Measurements from ENCODE around the gene RPH3AL.
"Not testable (repeated sequence)": the region's sequence is repeated elsewhere in the genome, so short reads cannot be mapped to it uniquely, and the experiment has no call there.

RPH3AL gene

DNA sequence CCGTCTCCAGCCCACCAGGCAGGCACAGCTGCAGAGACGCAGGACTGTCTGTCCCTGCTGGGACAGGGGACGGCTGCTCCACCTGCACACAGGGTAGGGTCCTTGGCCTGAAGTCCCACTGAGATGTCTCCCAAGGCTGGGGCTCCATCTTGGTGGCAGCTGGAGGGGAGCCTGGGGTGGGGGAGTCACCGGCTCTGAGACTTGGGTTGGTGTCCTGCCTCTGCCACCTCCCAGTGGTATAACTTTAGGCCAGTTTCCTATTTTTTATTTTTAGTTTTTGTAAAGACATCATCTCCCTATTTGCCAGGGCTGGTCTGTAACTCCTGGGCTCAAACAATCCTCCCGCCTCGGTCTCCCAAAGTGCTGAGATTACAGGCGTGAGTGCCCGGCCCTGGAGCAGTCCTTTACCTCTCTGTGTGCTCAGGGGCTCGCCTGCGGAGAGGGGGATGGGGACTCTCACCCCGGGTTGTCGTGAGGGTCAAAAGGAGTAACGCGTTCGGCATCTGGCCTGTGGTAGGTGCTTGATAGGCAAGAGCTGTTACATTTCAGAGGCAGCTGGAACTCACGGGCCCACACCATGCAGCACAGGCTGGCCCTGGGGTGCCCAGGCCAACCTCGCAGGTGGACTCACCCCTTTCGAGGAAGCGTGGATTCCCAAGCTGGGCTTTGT is 124.5 kb downstream of the RPH3AL start:
- DNase-seq (ENCODE audit: low read depth, low spot score), result no peak
- TF ChIP-seq, protein P1, sequence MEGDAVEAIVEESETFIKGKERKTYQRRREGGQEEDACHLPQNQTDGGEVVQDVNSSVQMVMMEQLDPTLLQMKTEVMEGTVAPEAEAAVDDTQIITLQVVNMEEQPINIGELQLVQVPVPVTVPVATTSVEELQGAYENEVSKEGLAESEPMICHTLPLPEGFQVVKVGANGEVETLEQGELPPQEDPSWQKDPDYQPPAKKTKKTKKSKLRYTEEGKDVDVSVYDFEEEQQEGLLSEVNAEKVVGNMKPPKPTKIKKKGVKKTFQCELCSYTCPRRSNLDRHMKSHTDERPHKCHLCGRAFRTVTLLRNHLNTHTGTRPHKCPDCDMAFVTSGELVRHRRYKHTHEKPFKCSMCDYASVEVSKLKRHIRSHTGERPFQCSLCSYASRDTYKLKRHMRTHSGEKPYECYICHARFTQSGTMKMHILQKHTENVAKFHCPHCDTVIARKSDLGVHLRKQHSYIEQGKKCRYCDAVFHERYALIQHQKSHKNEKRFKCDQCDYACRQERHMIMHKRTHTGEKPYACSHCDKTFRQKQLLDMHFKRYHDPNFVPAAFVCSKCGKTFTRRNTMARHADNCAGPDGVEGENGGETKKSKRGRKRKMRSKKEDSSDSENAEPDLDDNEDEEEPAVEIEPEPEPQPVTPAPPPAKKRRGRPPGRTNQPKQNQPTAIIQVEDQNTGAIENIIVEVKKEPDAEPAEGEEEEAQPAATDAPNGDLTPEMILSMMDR (IDR thresholded peaks at IDR 0.05; ENCODE audit: low read depth, low read length), result no peak
- in situ Hi-C loops (cut with HindIII; ENCODE audit: low sequenced_read_pairs), result no loop called here
- H3K4me3 ChIP-seq (ENCODE audit: low read depth, low read length), result no peak overlapping the region

DNA sequence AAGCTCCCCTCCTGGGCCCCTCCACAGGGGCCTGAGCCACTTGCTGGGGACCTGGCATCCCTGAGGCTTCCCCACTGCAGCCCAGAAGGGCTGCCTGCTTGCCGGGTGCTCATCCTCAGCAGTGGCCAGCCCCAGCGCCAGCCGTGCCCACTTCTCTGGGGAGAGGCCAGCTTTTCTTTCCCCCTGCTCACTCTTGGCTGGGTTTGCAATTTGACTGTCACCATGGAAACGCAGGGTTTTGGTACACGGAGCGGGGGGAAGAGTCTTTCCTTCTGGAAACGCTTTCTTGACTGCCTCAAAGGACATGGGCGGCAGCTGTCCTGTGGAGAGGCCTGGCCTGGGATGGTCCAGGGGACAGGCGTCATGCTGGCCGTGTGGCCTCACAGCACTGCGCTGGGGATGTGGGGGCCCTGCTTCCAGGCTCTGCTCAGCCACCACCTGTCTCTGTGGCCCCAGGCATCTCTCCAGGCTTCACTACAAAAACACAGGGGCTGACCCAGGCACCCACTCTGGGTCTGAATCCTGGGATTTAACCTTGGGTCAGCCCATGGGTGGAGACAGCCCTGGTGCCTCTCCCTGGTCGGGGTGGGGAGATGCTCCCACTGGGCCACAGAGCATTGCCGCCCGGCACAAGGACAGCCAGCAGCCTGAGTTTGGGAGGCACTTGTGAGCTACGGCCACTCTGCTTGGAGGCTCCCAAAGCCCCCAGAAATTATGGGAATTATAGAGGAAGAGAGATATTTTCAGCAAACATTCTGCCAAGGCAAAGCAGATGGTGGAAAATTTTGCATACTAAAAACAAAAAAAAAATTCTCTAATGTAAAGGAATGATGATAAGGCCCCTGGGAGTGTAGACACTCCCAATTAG is 125.3 kb downstream of the RPH3AL start:
- DNase-seq (ENCODE audit: low read depth, low spot score), result no peak
- in situ Hi-C loops (cut with HindIII; ENCODE audit: low sequenced_read_pairs), result no loop called here
- no peak overlapping the region for H3K4me3 ChIP-seq (ENCODE audit: low read depth, low read length)
- TF ChIP-seq, protein P1 (IDR thresholded peaks at IDR 0.05; ENCODE audit: low read depth, low read length), result no peak

DNA sequence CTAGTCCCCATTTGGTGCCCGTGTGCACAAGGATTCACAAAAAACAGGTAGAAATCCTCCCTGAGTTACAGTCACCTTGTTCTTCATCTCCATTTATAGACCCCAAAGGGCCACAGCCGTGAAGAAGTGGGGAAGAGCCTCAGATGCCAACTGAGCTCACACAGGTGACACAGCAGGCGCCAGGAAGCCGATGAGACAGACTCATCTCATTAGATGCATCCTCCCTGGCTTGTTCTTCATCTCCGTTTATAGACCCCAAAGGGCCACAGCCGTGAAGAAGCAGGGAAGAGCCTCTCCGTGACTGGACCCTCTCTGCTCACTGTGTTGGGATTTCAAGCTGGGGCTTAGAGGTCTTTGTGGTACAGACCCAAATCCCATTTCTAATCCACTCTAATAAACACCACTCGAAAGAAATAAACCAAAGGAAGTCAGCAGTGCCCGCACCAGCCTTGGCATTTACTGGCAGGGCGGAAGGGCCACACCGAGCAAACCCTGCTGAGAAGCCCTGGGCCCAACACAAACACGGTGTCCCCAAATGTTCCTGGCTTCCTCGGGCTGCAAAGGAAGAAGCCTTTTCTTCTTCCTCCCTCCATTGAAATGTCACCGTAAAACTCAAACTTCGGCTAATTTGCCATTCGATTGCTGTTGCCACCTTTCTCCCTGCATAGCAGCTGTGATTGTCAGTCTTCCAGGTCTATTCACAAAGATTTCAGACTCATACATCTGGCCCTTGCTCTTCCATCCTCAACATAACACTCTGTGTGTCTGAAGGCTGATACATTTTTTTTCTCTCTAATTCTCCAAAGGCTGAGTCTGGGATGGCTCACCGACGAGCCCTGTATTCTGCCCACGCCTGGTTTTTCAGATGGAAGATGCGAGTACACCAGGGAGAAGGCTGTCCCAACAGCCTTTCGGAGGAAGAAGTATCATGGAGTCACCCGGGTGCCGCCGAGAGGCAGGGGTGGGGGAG is 126.2 kb downstream of the RPH3AL start:
- H3K4me3 ChIP-seq (ENCODE audit: low read depth, low read length), result no peak overlapping the region
- TF ChIP-seq, protein P1 (IDR thresholded peaks at IDR 0.05; ENCODE audit: low read depth, low read length), result no peak
- in situ Hi-C loops (cut with HindIII; ENCODE audit: low sequenced_read_pairs), result no loop called here
- no peak for DNase-seq (ENCODE audit: low read depth, low spot score)

DNA sequence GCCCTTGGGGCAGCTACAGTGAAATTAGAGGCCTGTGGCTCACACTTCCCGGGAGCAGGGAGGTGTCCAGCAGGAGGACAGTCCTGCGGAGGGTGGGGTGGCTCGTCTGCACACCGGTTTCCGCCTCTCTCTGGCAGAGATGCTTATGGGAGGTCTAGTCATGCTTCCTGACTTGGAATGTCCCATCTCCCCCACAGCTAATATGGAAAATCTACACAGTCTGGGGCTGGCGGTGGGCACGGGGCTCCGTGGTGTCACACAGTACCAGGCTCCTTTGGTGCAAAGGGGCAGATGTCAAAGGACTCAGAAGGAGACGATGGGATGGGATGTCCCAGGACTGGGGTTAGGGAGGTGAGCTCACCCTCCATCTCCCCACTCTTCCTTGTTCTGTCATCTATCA is 127.1 kb downstream of the RPH3AL start:
- in situ Hi-C loops (cut with HindIII; ENCODE audit: low sequenced_read_pairs), result no loop called here
- no peak overlapping the region for H3K4me3 ChIP-seq (ENCODE audit: low read depth, low read length)
- no peak for DNase-seq (ENCODE audit: low read depth, low spot score)
- TF ChIP-seq, protein P1 (IDR thresholded peaks at IDR 0.05; ENCODE audit: low read depth, low read length), result no peak

DNA sequence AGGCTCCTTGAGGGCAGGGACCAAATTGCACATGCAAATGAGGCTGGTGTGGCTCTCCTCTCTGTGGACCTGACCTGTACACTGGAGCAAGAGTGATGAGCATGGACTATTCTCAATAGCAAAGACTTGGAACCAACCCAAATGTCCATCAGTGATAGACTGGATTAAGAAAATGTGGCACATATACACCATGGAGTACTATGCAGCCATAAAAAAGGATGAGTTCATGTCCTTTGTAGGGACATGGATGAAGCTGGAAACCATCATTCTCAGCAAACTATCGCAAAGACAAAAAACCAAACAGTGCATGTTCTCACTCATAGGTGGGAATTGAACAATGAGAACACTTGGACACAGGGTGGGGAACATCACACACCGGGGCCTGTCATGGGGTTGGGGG is 128.0 kb downstream of the RPH3AL start:
- DNase-seq (ENCODE audit: low read depth, low spot score); H3K4me3 ChIP-seq (ENCODE audit: low read depth, low read length); in situ Hi-C loops (cut with HindIII; ENCODE audit: low sequenced_read_pairs): not testable (repeated sequence)

DNA sequence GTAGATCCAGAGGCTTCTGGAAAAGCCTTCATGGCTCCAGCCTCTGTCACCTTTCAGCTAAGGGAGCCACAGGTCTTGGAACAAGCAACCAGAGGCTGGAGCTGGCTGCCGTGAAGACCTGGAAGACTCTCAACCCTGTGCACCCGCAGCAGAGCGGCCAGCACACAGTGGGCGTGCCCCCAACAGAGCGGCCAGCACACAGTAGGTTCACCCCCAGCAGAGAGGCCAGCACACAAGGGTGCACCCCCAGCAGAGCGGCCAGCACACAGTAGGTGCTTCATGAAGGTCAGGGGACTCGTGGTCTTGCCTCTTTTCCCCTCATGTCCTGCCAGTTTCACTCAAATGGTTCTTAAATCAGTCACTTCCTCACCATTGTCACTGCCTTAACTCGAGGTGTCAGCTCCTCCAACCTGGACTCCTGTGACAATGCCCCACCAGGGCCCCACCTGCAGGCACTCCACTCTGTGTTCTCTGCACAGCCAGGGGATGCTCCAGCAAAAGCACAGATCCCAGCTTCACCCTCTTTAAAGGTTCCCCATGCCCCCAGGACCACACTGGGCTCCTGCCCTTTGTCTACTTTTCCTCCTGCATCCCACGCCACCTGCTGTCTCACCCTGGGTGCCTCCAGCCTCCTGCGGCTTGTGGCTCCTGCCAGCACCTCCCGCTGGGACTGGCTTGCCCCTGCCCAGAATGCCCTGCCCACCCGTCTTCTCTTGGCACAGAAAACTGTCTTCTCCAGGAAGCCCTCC is 128.7 kb downstream of the RPH3AL start:
- TF ChIP-seq, protein P1 (IDR thresholded peaks at IDR 0.05; ENCODE audit: low read depth, low read length), result no peak
- in situ Hi-C loops (cut with HindIII; ENCODE audit: low sequenced_read_pairs), result no loop called here
- DNase-seq (ENCODE audit: low read depth, low spot score), result no peak
- H3K4me3 ChIP-seq (ENCODE audit: low read depth, low read length), result no peak overlapping the region

Measured in astrocyte of the spinal cord (primary cell).